ENCODE measurements around the gene SLC3A2.
"Not testable (repeated sequence)": the region's sequence is repeated elsewhere in the genome, so short reads cannot be mapped to it uniquely, and the experiment has no call there.

The SLC3A2 gene

DNA sequence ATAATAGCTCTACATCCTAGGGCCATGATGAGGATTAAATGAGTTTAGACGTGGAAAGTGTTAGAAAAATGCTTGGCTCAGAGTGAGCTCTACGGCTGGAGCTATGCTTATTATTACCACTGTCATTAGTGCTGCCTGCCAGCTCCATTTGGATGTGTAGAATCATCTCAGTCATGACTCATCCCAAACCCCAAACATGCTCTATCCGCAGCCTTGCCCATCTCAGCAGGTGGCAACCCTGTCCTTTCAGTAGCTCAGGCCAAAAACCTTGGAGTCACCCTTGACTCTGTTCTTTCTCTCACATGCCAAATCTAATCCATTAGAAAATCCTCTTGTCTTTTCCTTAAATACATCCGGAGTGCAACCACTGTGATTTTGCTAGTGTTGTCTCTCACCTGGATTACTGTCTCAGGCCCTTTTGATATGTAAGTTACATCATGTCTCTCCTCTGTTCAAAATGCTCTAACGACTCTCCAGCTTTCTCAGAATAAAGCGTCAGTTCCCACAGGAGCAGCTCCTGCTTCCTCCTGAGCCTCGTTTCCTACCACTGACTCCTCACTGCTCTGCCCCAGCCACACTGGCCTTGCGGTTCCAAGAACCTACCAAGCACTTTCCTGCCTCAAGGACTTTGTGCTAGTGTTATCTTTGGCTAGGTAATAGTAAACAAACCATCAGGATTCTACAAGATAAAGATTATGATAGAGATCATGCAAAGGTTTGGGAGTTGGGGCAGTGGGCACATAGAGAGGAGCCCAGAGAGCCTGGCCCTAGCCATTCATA, 51.0 kb downstream of the SLC3A2 start:
- no peak for DNase-seq

DNA sequence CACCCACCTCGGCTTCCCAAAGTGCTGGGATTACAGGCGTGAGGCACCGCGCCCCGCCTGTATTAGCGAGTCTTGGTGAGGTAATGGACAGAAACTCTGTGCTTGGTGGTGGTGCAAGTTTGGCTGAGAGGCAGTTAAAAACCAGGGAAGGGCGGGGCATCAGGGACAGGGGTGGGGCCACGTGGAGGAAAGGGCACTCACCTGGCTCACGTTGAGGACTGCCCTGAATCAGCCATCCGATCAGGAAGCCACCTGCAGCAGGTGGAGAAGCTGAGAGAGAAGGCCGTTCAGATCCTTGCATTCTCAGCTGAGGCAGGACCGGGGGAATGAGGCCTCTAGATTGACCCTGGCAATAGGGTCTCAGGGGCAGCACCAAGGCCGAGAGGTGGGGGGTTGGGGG, 52.6 kb downstream of the SLC3A2 start:
- DNase-seq, result no peak

DNA sequence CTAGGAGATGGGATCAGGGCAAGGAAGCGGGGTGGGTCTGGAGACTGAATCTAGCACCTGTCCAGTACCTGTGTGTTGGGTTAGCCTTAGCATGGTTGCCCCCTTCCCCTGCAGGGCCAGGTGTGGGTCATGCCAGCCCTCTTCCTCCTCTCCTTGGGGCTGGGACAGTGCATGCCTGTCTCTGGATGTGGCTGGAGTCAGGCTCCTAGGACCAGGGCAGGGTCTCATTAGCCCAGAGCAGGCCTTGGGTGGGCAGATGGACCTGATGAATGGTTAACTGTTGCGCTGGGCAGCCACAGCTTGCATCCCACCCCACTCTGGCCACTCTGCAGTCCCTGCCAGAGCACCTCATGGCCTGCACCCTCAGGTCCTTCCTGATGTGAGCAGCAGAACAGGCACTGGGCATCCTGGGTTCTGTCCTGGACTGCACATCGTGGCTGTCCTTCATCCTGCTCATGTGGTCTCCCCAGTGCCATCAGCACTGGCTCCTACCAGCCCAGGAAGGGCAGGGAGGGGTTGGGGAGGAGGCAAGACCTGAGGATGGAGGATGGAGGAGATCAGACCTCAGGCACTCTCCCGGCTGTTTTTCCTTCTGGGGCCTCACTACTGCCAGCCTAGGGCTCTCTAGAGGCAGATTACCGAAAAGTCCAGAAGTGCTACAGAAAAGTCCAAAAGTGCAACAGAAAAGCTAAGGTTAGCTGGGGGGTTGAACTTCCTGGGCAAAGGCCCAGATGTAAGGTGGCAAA, 53.2 kb downstream of the SLC3A2 start:
- DNase-seq, result no peak

DNA sequence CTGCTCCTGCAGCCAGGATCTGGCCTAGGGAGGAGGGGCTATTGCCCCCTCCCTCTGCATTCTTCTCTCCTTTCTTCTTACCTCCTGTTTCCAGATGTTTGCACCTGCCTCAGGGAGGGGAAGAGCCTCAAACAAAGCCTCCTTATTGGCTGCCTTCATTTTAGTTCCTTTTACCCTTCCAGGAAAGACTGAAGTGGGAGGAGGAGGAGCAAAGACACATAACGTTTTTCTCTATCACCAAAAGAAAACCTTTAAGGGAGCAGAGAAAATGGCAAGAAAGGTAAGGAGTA, 53.7 kb downstream of the SLC3A2 start:
- no peak for DNase-seq

DNA sequence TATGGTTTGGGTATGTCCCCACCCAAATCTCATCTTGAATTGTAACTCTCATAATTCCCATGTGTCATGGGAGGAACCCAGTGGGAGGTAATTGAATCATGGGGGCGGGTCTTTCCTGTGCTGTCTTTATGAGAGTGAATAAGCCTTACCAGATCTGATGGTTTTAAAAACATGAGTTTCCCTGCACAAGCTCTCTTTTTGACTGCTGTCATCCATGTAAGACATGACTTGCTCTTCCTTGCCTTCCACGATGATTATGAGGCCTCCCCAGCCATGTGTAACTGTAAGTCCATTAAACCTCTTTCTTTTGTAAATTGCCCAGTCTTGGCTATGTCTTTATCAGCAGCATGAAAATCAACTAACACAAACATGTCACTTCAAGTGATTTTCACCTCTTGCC, 56.8 kb downstream of the SLC3A2 start:
- DNase-seq, result not testable (repeated sequence)

Data from activated CD4-positive, alpha-beta T cell treated with anti-CD3 and anti-CD28 coated beads, Interleukin-10, Interleukin-2, amounts not matched to agents 100 ng/mL and 50 ng/mL, durations not matched to agents 16 hours and 8 hours (primary cell).